ENCODE results near the gene GIT2.

- TF ChIP-seq CTCF (IDR thresholded peaks at IDR 0.05) (no peak), SIN3A (IDR thresholded peaks at IDR 0.05; ENCODE audit: borderline replicate concordance, insufficient read depth, low read depth, low read length) (no peak), POLR2AphosphoS5 (IDR thresholded peaks at IDR 0.05; ENCODE audit: low read depth, low read length) (no peak), TCF7L2 (IDR thresholded peaks at IDR 0.05; ENCODE audit: low read depth, low read length) (no peak)
- TF ChIP-seq, protein P1, sequence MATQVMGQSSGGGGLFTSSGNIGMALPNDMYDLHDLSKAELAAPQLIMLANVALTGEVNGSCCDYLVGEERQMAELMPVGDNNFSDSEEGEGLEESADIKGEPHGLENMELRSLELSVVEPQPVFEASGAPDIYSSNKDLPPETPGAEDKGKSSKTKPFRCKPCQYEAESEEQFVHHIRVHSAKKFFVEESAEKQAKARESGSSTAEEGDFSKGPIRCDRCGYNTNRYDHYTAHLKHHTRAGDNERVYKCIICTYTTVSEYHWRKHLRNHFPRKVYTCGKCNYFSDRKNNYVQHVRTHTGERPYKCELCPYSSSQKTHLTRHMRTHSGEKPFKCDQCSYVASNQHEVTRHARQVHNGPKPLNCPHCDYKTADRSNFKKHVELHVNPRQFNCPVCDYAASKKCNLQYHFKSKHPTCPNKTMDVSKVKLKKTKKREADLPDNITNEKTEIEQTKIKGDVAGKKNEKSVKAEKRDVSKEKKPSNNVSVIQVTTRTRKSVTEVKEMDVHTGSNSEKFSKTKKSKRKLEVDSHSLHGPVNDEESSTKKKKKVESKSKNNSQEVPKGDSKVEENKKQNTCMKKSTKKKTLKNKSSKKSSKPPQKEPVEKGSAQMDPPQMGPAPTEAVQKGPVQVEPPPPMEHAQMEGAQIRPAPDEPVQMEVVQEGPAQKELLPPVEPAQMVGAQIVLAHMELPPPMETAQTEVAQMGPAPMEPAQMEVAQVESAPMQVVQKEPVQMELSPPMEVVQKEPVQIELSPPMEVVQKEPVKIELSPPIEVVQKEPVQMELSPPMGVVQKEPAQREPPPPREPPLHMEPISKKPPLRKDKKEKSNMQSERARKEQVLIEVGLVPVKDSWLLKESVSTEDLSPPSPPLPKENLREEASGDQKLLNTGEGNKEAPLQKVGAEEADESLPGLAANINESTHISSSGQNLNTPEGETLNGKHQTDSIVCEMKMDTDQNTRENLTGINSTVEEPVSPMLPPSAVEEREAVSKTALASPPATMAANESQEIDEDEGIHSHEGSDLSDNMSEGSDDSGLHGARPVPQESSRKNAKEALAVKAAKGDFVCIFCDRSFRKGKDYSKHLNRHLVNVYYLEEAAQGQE (IDR thresholded peaks at IDR 0.05; ENCODE audit: insufficient read depth in 1 of 2, low read depth in 2 of 2, low read length in 1 of 2), result no peak
Observed at GRCh38 chr12:109888179-109889020, 107.8 kb downstream of the GIT2 start.

Data from Panc1 (cell line).